NK-92 treated with Interleukin-12 subunit alpha and Interleukin-12 subunit beta, amount 100 ng/mL, for 24 hours (cell line): ENCODE results near the gene STPG1.

Experiments
- DNase-seq: peaks from one replicate; lab custom pipeline; 2025; lab: John Stamatoyannopoulos, UW

The STPG1 gene

GRCh38 chr1:24392982-24393650 is 20.5 kb downstream of the STPG1 start:
- no peak for DNase-seq

- no peak for DNase-seq
Measured at GRCh38 chr1:24392604-24392946, 21.0 kb downstream of the STPG1 start.

GRCh38 chr1:24391882-24392603 is 21.5 kb downstream of the STPG1 start:
- peak; percentile 11 for DNase-seq

GRCh38 chr1:24390924-24391782 is 22.4 kb downstream of the STPG1 start:
- DNase-seq: peak; percentile 39

GRCh38 chr1:24389231-24389678 is 24.3 kb downstream of the STPG1 start:
- DNase-seq: no peak

GRCh38 chr1:24388331-24388885 is 25.2 kb downstream of the STPG1 start:
- DNase-seq: no peak

GRCh38 chr1:24387636-24388175 is 25.9 kb downstream of the STPG1 start:
- DNase-seq: no peak

GRCh38 chr1:24386931-24387330 is 26.7 kb downstream of the STPG1 start:
- DNase-seq: no peak

GRCh38 chr1:24386241-24386640 is 27.3 kb downstream of the STPG1 start:
- no peak for DNase-seq

GRCh38 chr1:24385160-24385940 is 28.2 kb downstream of the STPG1 start:
- DNase-seq: peak; percentile 19

- peak; percentile 43 for DNase-seq
Measured at GRCh38 chr1:24384251-24385090, 29.1 kb downstream of the STPG1 start.

- DNase-seq: no peak
Measured at GRCh38 chr1:24383381-24383940, 30.1 kb downstream of the STPG1 start.

- no peak for DNase-seq
Measured at GRCh38 chr1:24382165-24382577, 31.4 kb downstream of the STPG1 start.

GRCh38 chr1:24381256-24381655 is 32.3 kb downstream of the STPG1 start:
- no peak for DNase-seq

- no peak for DNase-seq
Measured at GRCh38 chr1:24380508-24380907, 33.1 kb downstream of the STPG1 start.

GRCh38 chr1:24379733-24380315 is 33.8 kb downstream of the STPG1 start:
- no peak for DNase-seq

GRCh38 chr1:24374891-24375786 is 38.4 kb downstream of the STPG1 start:
- no peak for DNase-seq

- DNase-seq: no peak
Measured at GRCh38 chr1:24373710-24374109, 39.9 kb downstream of the STPG1 start.

- no peak for DNase-seq
Measured at GRCh38 chr1:24373044-24373443, 40.5 kb downstream of the STPG1 start.
